Nephron (organoid): ENCODE results near the gene LRRC52.
A peak's percentile ranks its signal among the peaks of the same experiment; 100 is the strongest.

Experiments used
- H3K27ac Mint-ChIP-seq, 3 experiments: 2 replicates each; pipeline ENCODE4 v1.8.0; 2020; ENCODE audit warnings: mixed read lengths in 3 of 3, mild to moderate bottlenecking in 2 of 3, moderate library complexity in 1 of 3
- H3K27me3 Mint-ChIP-seq: 2 replicates; pipeline ENCODE4 v1.8.0; 2021; ENCODE audit warnings: low read depth, mild to moderate bottlenecking, moderate library complexity, mixed read lengths
- H3K36me3 Mint-ChIP-seq: 2 replicates; pipeline ENCODE4 v1.8.0; 2020; ENCODE audit warnings: low read depth, mixed read lengths
- H3K4me1 Mint-ChIP-seq: 2 replicates; pipeline ENCODE4 v1.8.0; 2020; ENCODE audit warnings: mixed read lengths
- H3K4me3 Mint-ChIP-seq, 3 experiments: 2 replicates each; pipeline ENCODE4 v1.8.0; 2020; ENCODE audit warnings: mild to moderate bottlenecking in 3 of 3, mixed read lengths in 3 of 3, moderate library complexity in 2 of 3
- H3K9me3 Mint-ChIP-seq: 2 replicates; pipeline ENCODE4 v1.8.0; 2020; ENCODE audit warnings: mixed read lengths
- CTCF ChIP-seq, 3 experiments: fragments of 200-600 bp; sonication (generic); IDR thresholded peaks; one replicate each; pipeline ENCODE4 v1.5.0; 2021; ENCODE audit warnings: antibody characterized with exemption in 3 of 3; ENCODE audit not compliant: unreplicated experiment in 3 of 3

Gene LRRC52

GRCh38 chr1:165560883-165561656 lies 17.3 kb downstream of the LRRC52 start:
- H3K27ac Mint-ChIP-seq = peak overlapping the region in 2 of 3 experiments; percentile 2 to 9
- H3K27me3 Mint-ChIP-seq = peaks cover 8% of the 10 kb centered on the region
- H3K4me3 Mint-ChIP-seq = no peak overlapping the region
- TF ChIP-seq CTCF (IDR thresholded peaks at IDR 0.05; ENCODE audit: unreplicated experiment in 3 of 3) = no peak
- H3K9me3 Mint-ChIP-seq = no peaks in the 10 kb centered on the region
- no peaks in the 10 kb centered on the region for H3K36me3 Mint-ChIP-seq
- H3K4me1 Mint-ChIP-seq = peaks cover 7% of the 10 kb centered on the region

- H3K9me3 Mint-ChIP-seq = no peaks in the 10 kb centered on the region
- no peaks in the 10 kb centered on the region for H3K36me3 Mint-ChIP-seq
- peaks cover 7% of the 10 kb centered on the region for H3K4me1 Mint-ChIP-seq
- no peak for TF ChIP-seq CTCF (IDR thresholded peaks at IDR 0.05; ENCODE audit: unreplicated experiment in 3 of 3)
- H3K4me3 Mint-ChIP-seq = no peak overlapping the region
- no peak overlapping the region for H3K27ac Mint-ChIP-seq
- H3K27me3 Mint-ChIP-seq = peaks cover 8% of the 10 kb centered on the region
These were observed 18.8 kb downstream of the LRRC52 start for GRCh38 chr1:165562571-165562970.

- Mint-ChIP-seq H3K9me3 (no peaks in the 10 kb centered on the region), H3K4me3 (no peak overlapping the region), H3K4me1 (peaks cover 7% of the 10 kb centered on the region), H3K27ac (no peak overlapping the region), H3K27me3 (peaks cover 12% of the 10 kb centered on the region), H3K36me3 (no peaks in the 10 kb centered on the region)
- TF ChIP-seq CTCF (IDR thresholded peaks at IDR 0.05; ENCODE audit: unreplicated experiment in 3 of 3) = no peak
These were observed 19.8 kb downstream of the LRRC52 start for GRCh38 chr1:165563551-165563950.

GRCh38 chr1:165564561-165564960 lies 20.8 kb downstream of the LRRC52 start:
- Mint-ChIP-seq H3K9me3 (no peaks in the 10 kb centered on the region), H3K4me1 (peaks cover 7% of the 10 kb centered on the region), H3K36me3 (no peaks in the 10 kb centered on the region), H3K4me3 (no peak overlapping the region), H3K27ac (no peak overlapping the region), H3K27me3 (peaks cover 12% of the 10 kb centered on the region)
- no peak for TF ChIP-seq CTCF (IDR thresholded peaks at IDR 0.05; ENCODE audit: unreplicated experiment in 3 of 3)

- Mint-ChIP-seq H3K36me3 (no peaks in the 10 kb centered on the region), H3K9me3 (no peaks in the 10 kb centered on the region), H3K27ac (no peak overlapping the region), H3K27me3 (peaks cover 12% of the 10 kb centered on the region), H3K4me3 (no peak overlapping the region), H3K4me1 (peaks cover 6% of the 10 kb centered on the region)
- no peak for TF ChIP-seq CTCF (IDR thresholded peaks at IDR 0.05; ENCODE audit: unreplicated experiment in 3 of 3)
These were observed 22.1 kb downstream of the LRRC52 start for GRCh38 chr1:165565751-165566490.
